NCI-H2029 (cell line): ENCODE measurements around the gene NPAS2.

ENCODE experiments used
- DNase-seq: peaks from one replicate; lab custom pipeline; 2025; lab: John Stamatoyannopoulos, UW

Gene NPAS2

GRCh38 chr2:100796499-100797100 is 23.3 kb upstream of the NPAS2 start:
- no peak for DNase-seq

GRCh38 chr2:100799686-100800085 is 20.3 kb upstream of the NPAS2 start:
- DNase-seq, result no peak

- no peak for DNase-seq
Observed at GRCh38 chr2:100800915-100801314, 19.0 kb upstream of the NPAS2 start.

GRCh38 chr2:100801402-100801801 is 18.5 kb upstream of the NPAS2 start:
- DNase-seq, result no peak

GRCh38 chr2:100802066-100802465 is 17.9 kb upstream of the NPAS2 start:
- no peak for DNase-seq

- no peak for DNase-seq
Observed at GRCh38 chr2:100803334-100803733, 16.6 kb upstream of the NPAS2 start.

- no peak for DNase-seq
Observed at GRCh38 chr2:100806550-100806949, 13.4 kb upstream of the NPAS2 start.

GRCh38 chr2:100807707-100808106 is 12.2 kb upstream of the NPAS2 start:
- DNase-seq, result no peak

- DNase-seq, result no peak
Observed at GRCh38 chr2:100808582-100808981, 11.4 kb upstream of the NPAS2 start.

- no peak for DNase-seq
Observed at GRCh38 chr2:100809506-100809905, 10.4 kb upstream of the NPAS2 start.

GRCh38 chr2:100810603-100811145 is 9.3 kb upstream of the NPAS2 start:
- no peak for DNase-seq

GRCh38 chr2:100812116-100812515 is 7.8 kb upstream of the NPAS2 start:
- DNase-seq, result no peak

- no peak for DNase-seq
Observed at GRCh38 chr2:100812573-100812972, 7.4 kb upstream of the NPAS2 start.

- no peak for DNase-seq
Observed at GRCh38 chr2:100813527-100813926, 6.4 kb upstream of the NPAS2 start.

GRCh38 chr2:100814043-100814442 is 5.9 kb upstream of the NPAS2 start:
- DNase-seq, result no peak

GRCh38 chr2:100814453-100814852 is 5.5 kb upstream of the NPAS2 start:
- DNase-seq, result no peak

- DNase-seq, result no peak
Observed at GRCh38 chr2:100817388-100817985, 2.5 kb upstream of the NPAS2 start.

- no peak for DNase-seq
Observed at GRCh38 chr2:100818003-100818605, 1.8 kb upstream of the NPAS2 start.

- DNase-seq, result no peak
Observed at GRCh38 chr2:100818606-100819369, 1.2 kb upstream of the NPAS2 start.

- no peak for DNase-seq
Observed at GRCh38 chr2:100820273-100820522, 259 bp downstream of the NPAS2 start.

- no peak for DNase-seq
Observed at GRCh38 chr2:100820523-100821254, 750 bp downstream of the NPAS2 start.

GRCh38 chr2:100821255-100821910 is 1.4 kb downstream of the NPAS2 start:
- DNase-seq, result no peak
